H1 (cell line): ENCODE results near the gene VAPA. TPM values are rescaled to one million over a fixed set of nuclear protein-coding genes. Genes with fewer than 3 reads are reported as not detected.

Source experiments
- CTCF ChIA-PET: fragments of 300-600 bp; sonication (Branson Sonifier 250); formaldehyde crosslinking; loops from one replicate; lab custom pipeline; 2021; ENCODE audit not compliant: partially characterized antibody; lab: Charles Lee
- POLR2A ChIA-PET: fragments of 300-600 bp; sonication (Branson Sonifier 250); formaldehyde crosslinking; loops from one replicate; lab custom pipeline; 2021; ENCODE audit warnings: inconsistent platforms; ENCODE audit not compliant: partially characterized antibody; lab: Charles Lee
- DNase-seq, 2 experiments: peaks; one replicate each; pipeline versions ENCODE4 v3.0.0 to v3.0.0-alpha.2; 2010 to 2022; ENCODE audit warnings: low spot score in 2 of 2, low read depth in 1 of 2, mixed read lengths in 1 of 2
- FAIRE-seq: peaks from 2 replicates; lab custom pipeline; 2011; peaks lifted over from hg19 to GRCh38; lab: Jason Lieb, UNC
- H2AFZ ChIP-seq: 2 replicates; pipeline ENCODE4 v1.8.1; 2012; ENCODE audit warnings: low read length, inconsistent platforms
- H2AK5ac ChIP-seq: 2 replicates; pipeline ENCODE4 v1.6.1; 2013; ENCODE audit warnings: low read depth, low read length
- H2BK120ac ChIP-seq: replicated peaks from 2 replicates; pipeline ENCODE3; 2013; ENCODE audit warnings: low read depth, low read length, inconsistent platforms
- H2BK12ac ChIP-seq: 2 replicates; pipeline ENCODE4 v1.6.1; 2013; ENCODE audit warnings: low read depth, low read length
- H2BK15ac ChIP-seq: 2 replicates; pipeline ENCODE4 v1.6.1; 2013; ENCODE audit warnings: low read length
- H2BK20ac ChIP-seq: 2 replicates; pipeline ENCODE4 v1.6.1; 2013; ENCODE audit warnings: low read length
- H2BK5ac ChIP-seq: 2 replicates; pipeline ENCODE4 v1.6.1; 2013; ENCODE audit warnings: low read depth, low read length
- H3K14ac ChIP-seq: 2 replicates; pipeline ENCODE4 v1.6.1; 2013; ENCODE audit warnings: inconsistent platforms; ENCODE audit not compliant: insufficient read length
- H3K18ac ChIP-seq: 2 replicates; pipeline ENCODE4 v1.6.1; 2013; ENCODE audit warnings: low read length; ENCODE audit errors: extremely low read depth
- H3K23ac ChIP-seq: 2 replicates; pipeline ENCODE4 v1.6.1; 2013; ENCODE audit warnings: inconsistent platforms; ENCODE audit not compliant: insufficient read length
- H3K23me2 ChIP-seq: 2 replicates; pipeline ENCODE4 v1.6.1; 2013; ENCODE audit warnings: low read depth, low read length
- H3K27ac ChIP-seq: 2 replicates; pipeline ENCODE4 v1.6.1; 2011; ENCODE audit warnings: low read depth, low read length, inconsistent platforms
- H3K27me3 ChIP-seq, 4 experiments: replicated peaks in 1 of 4; 1 replicate in 1 of 4; 2 replicates in 3 of 4; pipeline versions ENCODE4 v1.6.1 to v1.8.1; 2011 to 2013; ENCODE audit warnings: low read length in 3 of 4, mild to moderate bottlenecking in 3 of 4, inconsistent platforms in 2 of 4, mixed read lengths in 2 of 4, moderate library complexity in 1 of 4; ENCODE audit not compliant: control insufficient read depth in 3 of 4, insufficient read depth in 3 of 4; ENCODE audit errors: extremely low read depth in 1 of 4
- H3K36me3 ChIP-seq, 4 experiments: 2 replicates each; pipeline versions ENCODE4 v1.6.1 to v1.8.1; 2011 to 2013; ENCODE audit warnings: mild to moderate bottlenecking in 4 of 4, low read length in 3 of 4, moderate library complexity in 2 of 4, control low read depth in 1 of 4, inconsistent platforms in 1 of 4; ENCODE audit not compliant: insufficient read depth in 4 of 4, control insufficient read depth in 2 of 4
- H3K4ac ChIP-seq: replicated peaks from 2 replicates; pipeline ENCODE3; 2013; ENCODE audit warnings: low read length, low read depth, mixed read lengths, inconsistent platforms; ENCODE audit not compliant: insufficient read length
- H3K4me1 ChIP-seq, 4 experiments: replicated peaks in 1 of 4; 1 replicate in 1 of 4; 2 replicates in 3 of 4; pipeline versions ENCODE4 v1.6.1 to v1.8.1; 2011 to 2013; ENCODE audit warnings: low read length in 3 of 4, inconsistent platforms in 2 of 4, mixed read lengths in 1 of 4; ENCODE audit not compliant: insufficient read depth in 4 of 4, control insufficient read depth in 3 of 4
- H3K4me2 ChIP-seq, 2 experiments: 2 replicates each; pipeline versions ENCODE4 v1.6.1 to v1.8.1; 2011 to 2013; ENCODE audit warnings: low read depth in 2 of 2, low read length in 2 of 2, control low read depth in 1 of 2, inconsistent platforms in 1 of 2, mild to moderate bottlenecking in 1 of 2; ENCODE audit not compliant: insufficient read depth in 1 of 2
- H3K4me3 ChIP-seq, 4 experiments: fragments of 200-600, 300-600 bp in 1 of 4; sonication (generic), shearing (Covaris generic), sonication (Bioruptor Twin) in 1 of 4; 2 replicates each; pipeline versions ENCODE4 v1.5.1 to v1.8.1; 2011 to 2016; ENCODE audit warnings: low read length in 4 of 4, low read depth in 3 of 4, control low read depth in 2 of 4, inconsistent platforms in 2 of 4, mild to moderate bottlenecking in 2 of 4, mixed read lengths in 1 of 4, moderate library complexity in 1 of 4; ENCODE audit not compliant: insufficient read depth in 2 of 4; ENCODE audit errors: extremely low read depth in 1 of 4
- H3K56ac ChIP-seq: replicated peaks from 2 replicates; pipeline ENCODE3; 2013; ENCODE audit warnings: low read depth, mild to moderate bottlenecking, mixed read lengths, low read length, inconsistent platforms; ENCODE audit not compliant: insufficient read length
- H3K79me1 ChIP-seq: 2 replicates; pipeline ENCODE4 v1.6.1; 2013; ENCODE audit warnings: low read depth, low read length, control low read depth
- H3K79me2 ChIP-seq, 2 experiments: 2 replicates each; pipeline versions ENCODE4 v1.6.1 to v1.8.1; 2012 to 2013; ENCODE audit warnings: low read length in 2 of 2, mild to moderate bottlenecking in 2 of 2, inconsistent platforms in 1 of 2; ENCODE audit not compliant: insufficient read depth in 2 of 2, control insufficient read depth in 1 of 2
- H3K9ac ChIP-seq, 4 experiments: replicated peaks in 1 of 4; 1 replicate in 1 of 4; 2 replicates in 3 of 4; pipeline versions ENCODE4 v1.6.1 to v1.8.1; 2011 to 2013; ENCODE audit warnings: low read depth in 3 of 4, low read length in 3 of 4, control low read depth in 2 of 4, mild to moderate bottlenecking in 2 of 4, moderate library complexity in 2 of 4, inconsistent platforms in 1 of 4; ENCODE audit errors: extremely low read depth in 1 of 4
- H3K9me3 ChIP-seq, 2 experiments: 2 replicates each; pipeline versions ENCODE4 v1.6.1 to v1.8.1; 2012 to 2013; ENCODE audit warnings: mild to moderate bottlenecking in 2 of 2, moderate library complexity in 2 of 2, control low read depth in 1 of 2, inconsistent platforms in 1 of 2, low read depth in 1 of 2, low read length in 1 of 2, mixed read lengths in 1 of 2; ENCODE audit not compliant: insufficient read depth in 2 of 2
- H4K20me1 ChIP-seq, 2 experiments: replicated peaks in 1 of 2; 2 replicates each; pipeline versions ENCODE3 to v1.8.1; 2011 to 2013; ENCODE audit warnings: inconsistent platforms in 2 of 2, low read length in 2 of 2, mild to moderate bottlenecking in 1 of 2; ENCODE audit not compliant: insufficient read depth in 2 of 2, control insufficient read depth in 1 of 2
- H4K5ac ChIP-seq: 2 replicates; pipeline ENCODE4 v1.6.1; 2013; ENCODE audit warnings: low read length, low read depth, mixed read lengths, inconsistent platforms; ENCODE audit not compliant: insufficient read length
- H4K8ac ChIP-seq: 2 replicates; pipeline ENCODE4 v1.8.0; 2013; ENCODE audit warnings: mild to moderate bottlenecking, moderate library complexity, low read length, inconsistent platforms; ENCODE audit not compliant: insufficient read depth; ENCODE audit errors: extremely low read depth
- H4K91ac ChIP-seq: replicated peaks from 2 replicates; pipeline ENCODE3; 2013; ENCODE audit warnings: low read length, mixed read lengths, inconsistent platforms; ENCODE audit not compliant: insufficient read length
- KDM1A ChIP-seq: fragments of 200-600, 300-600 bp; sonication (generic); IDR thresholded peaks from 2 replicates; pipeline ENCODE4 v1.7.1; 2016; ENCODE audit warnings: mild to moderate bottlenecking, low read length, borderline replicate concordance
- SP2 ChIP-seq: IDR thresholded peaks from 2 replicates; pipeline ENCODE4 v1.6.1; 2012; ENCODE audit warnings: mild to moderate bottlenecking, low read length, inconsistent platforms
- WGBS, 2 experiments: shearing (Covaris generic) in 1 of 2; methylation state at CpG; one replicate each; pipeline versions ENCODE4 v1.1.6 to v1.1.7; 2013 to 2015; ENCODE audit warnings: low lambda C conversion rate in 2 of 2, mixed read lengths in 2 of 2, inconsistent platforms in 1 of 2, low coverage in 1 of 2, missing lambda C conversion rate in 1 of 2; ENCODE audit not compliant: insufficient replicate concordance in 2 of 2, insufficient coverage in 1 of 2, insufficient read length in 1 of 2; ENCODE audit errors: extremely low coverage in 1 of 2, missing lambda C conversion rate in 1 of 2; 5-methylcytosine and 5-hydroxymethylcytosine counted together
- polyA plus RNA-seq, 7 experiments: library from polyadenylated mRNA; depleted of rRNA in 3 of 7; stranded (reverse) in 5 of 7; unstranded in 2 of 7; fragments of >200 nt in 5 of 7; fragments of 200-250 nt in 2 of 7; gene quantifications; 1 replicate in 5 of 7; 2 replicates in 1 of 7; 4 replicates in 1 of 7; pipeline versions ENCODE4 v1.2.1 to v1.2.3, GENCODE V29; 2011 to 2013; ENCODE audit warnings: missing spikeins in 2 of 7, mixed read lengths in 2 of 7
- total RNA-seq: library from RNA; stranded (reverse); fragmentation: NEBNext Ultra II Directional; extraction: Animal tissue kit (Norgen Biotek cat#: 25700); gene quantifications from 2 replicates; pipeline ENCODE4 v1.2.1, GENCODE V29; 2021

VAPA gene
- total and polyA plus RNA-seq, 2 of the 8 experiments (the other 6 are each of a cell fraction or from before 2014, with no cell fraction given): 79.7 to 130 TPM

GRCh38 chr18:9905401-9905922 is 8.4 kb upstream of the VAPA start:
- Histone ChIP-seq H3K18ac (no peak overlapping the region), H2BK12ac (no peak overlapping the region), H4K91ac (no peak overlapping the region), H3K23me2 (no peaks in the 10 kb centered on the region), H3K14ac (no peak overlapping the region), H3K27me3 (no peaks in the 10 kb centered on the region), H3K79me2 (no peaks in the 10 kb centered on the region), H2BK120ac (no peak overlapping the region), H3K4me1 (peaks cover 0 to 3% (median 0%) of the 10 kb centered on the region in 4 experiments; a peak in 2 of 7 replicates), H3K36me3 (no peaks in the 10 kb centered on the region), H2BK15ac (no peak overlapping the region), H3K56ac (no peak overlapping the region), H2BK5ac (no peak overlapping the region), H4K20me1 (no peaks in the 10 kb centered on the region), H3K23ac (no peak overlapping the region), H2AFZ (no peak overlapping the region), H3K4me3 (no peak overlapping the region), H3K9ac (no peak overlapping the region), H4K5ac (no peak overlapping the region), H3K27ac (no peak overlapping the region), H3K79me1 (no peaks in the 10 kb centered on the region), H3K4me2 (no peak overlapping the region), H2BK20ac (no peak overlapping the region), H4K8ac (no peak overlapping the region), H3K4ac (no peak overlapping the region), H2AK5ac (no peak overlapping the region), H3K9me3 (no peaks in the 10 kb centered on the region)
- TF ChIP-seq KDM1A (no peak), SP2 (no peak)
- FAIRE-seq (no peak), DNase-seq (no peak)
- ChIA-PET POLR2A (interaction anchor here (1.6 kb wide), 1 partner anchor 8 kb away, joined by 3 read pairs; the partner anchor contains the start of gene VAPA), CTCF (interaction anchor here (1.4 kb wide), 1 partner anchor 12 kb away, joined by 3 read pairs; no protein-coding TSS in a partner anchor)
- WGBS, 2 experiments: 88% methylated on average over 5 of the region's 5 CpGs; no CpG with 5 or more reads in 1 of the 2 experiments
